CD4-positive, alpha-beta T cell treated with Interleukin-17A for 1 hour (primary cell): Measurements from ENCODE around the gene CPNE9.

Experiments used
- DNase-seq: peaks from one replicate; pipeline ENCODE4 v3.0.0-alpha.2; 2020

Gene CPNE9

GRCh38 chr3:9687514-9687913 lies 16.1 kb upstream of the CPNE9 start:
- DNase-seq: no peak

DNA sequence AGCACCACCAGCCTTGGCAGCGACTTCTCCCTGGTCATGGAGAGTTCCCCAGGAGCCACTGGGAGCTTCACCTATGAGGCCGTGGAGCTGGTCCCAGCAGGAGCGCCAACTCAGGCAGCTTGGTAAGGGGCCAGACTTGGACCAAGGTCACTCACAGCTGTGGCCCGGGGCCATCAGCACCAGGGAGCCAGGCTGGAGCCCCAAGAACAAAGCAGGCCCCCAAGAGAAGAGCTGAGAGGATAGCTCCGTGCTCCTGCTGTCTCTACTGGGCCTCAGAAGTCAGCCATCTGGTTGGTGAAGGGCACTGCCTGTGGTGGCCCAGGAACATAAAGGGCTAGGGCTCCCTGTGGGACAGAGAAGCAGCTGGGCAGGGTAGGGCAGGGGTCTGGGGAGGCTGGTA lies 14.7 kb upstream of the CPNE9 start:
- no peak for DNase-seq

DNA sequence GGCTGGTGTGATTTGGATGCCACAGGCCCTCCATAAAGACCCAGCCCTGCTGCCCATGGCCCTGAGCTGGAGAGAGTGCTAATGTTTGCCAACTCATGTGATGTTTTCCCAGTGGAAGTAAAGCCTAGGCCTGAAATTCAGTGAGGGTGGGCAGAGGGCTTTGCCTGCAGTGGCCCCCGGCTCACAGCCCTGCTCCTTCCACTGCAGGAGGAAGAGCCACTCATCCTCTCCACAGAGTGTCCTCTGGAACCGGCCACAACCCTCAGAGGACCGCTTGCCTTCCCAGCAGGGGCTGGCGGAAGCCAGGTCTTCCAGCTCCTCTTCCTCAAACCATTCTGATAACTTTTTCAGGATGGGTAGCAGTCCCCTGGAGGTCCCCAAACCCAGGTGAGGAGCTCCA lies 13.9 kb upstream of the CPNE9 start:
- no peak for DNase-seq

DNA sequence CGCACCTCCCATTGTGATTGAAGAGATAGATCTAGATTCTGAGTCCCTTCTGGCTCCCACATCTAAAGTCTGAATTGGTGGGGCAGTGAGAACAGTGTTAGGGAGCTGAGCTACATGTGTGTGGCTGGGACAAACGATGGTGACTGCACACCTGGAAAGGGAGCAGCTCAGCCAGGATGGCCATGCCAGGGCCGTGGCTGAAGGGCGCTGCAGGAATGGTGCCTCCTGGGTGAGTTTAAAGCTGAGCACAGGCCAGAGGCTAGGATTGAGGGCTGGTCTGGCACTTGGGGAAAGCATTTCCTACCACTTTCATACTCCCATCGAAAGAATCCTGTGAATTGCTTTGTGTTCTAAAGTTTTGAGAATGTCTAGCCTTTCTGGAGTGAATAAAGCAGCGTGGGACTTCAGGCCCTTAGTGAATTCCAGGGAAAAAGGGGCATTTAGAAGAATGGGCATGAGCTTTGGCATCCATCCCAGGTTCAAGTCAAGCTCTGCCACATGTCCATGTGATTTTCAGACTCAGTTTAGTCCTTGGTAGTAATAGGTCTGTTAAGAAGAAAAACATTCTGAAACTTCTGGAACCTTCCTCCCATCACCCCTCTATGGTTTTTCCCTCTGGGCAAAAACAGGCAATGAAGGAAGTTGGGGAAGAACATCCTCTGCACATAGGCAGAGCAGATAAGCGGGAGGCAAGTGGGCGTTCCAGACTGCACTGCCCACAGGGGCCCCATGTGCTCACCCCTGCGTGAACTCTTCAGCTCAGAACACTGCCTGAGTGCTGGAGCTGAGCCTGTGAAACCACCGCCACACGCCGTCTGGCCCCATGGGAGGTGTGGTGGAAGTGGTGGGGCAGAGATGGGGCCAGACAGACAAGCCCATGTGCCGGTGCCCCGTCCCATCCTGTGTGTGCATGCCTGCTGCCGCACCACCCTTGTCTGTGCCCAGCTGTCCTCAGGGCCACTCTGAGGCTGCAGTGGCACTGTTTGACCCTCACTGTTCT lies 12.9 kb upstream of the CPNE9 start:
- DNase-seq: no peak

GRCh38 chr3:9691636-9692035 lies 12.0 kb upstream of the CPNE9 start:
- no peak for DNase-seq

GRCh38 chr3:9692416-9692815 lies 11.2 kb upstream of the CPNE9 start:
- DNase-seq: no peak

DNA sequence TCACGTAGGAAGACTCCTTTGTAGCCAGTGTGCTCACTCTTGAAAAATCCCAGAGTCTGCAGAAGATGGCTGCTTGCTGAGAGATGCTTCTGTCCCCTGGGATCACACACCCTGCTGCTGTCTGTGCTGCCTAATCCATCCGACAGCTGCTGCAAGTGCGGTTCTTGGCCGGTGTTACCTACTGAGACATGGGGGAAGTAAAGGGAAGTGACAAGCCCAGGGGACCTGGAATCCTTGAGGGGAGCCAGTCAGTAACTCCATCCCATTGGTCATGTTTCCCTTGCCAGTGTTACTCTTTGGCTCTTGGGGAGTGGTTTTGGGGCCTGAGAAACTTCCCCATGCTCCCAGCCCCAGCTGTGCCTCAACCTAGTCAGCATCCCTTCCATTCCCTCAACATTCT lies 8.3 kb upstream of the CPNE9 start:
- DNase-seq: no peak

DNA sequence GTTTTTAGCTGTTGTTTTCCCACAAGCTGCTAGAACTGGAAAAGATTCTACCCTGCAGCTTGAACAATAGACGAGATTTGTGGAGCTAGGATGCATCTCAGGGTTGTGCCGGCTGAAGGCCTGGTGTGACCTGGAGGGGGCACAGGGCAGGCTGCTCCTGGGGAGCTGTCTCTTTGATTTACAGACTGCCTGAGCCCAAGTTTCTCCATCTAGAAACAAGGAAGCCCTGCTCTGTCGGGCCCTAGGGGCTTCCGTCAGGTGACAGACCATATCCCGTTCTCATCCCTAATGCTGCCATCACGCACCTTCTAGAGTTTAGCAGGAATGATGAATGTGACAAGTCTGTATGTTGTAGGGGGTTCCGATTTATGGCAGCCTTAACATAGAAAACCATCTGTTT lies 7.9 kb upstream of the CPNE9 start:
- no peak for DNase-seq

DNA sequence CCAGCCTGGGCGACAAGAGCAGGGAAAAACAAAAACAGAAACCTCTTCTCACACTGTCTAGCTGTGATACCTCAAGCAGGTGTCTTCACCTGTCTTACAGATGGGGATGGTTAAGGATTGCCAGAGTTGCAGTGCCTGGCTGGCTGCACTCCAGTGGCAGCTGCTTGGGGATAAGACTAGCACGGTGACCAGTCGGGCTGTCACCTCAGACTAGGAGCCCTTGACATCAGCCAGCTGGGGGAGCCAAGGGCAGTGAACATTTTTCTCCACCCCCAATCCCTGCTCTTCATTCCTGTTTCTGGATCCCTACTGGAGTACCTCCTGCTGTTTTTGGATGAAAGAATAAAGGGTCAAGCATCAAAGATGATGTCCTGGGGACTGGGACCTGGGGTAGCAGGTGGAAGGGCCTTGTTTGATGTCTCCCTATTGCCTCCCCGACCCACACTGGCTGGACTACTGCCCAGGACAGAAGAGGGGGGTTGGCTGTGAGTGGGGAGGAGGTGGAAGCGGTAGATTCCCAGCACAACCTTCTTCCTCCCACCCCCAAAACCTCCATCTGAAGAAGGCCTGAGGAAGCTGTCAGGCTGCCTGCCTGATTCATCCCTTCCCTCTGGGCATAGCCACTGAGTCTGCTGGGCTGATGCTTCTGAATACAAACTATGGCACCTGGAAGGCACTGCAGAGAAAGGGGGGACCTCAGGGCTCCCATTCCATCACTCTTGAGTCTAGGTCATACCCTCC lies 7.0 kb upstream of the CPNE9 start:
- no peak for DNase-seq

- no peak for DNase-seq
Measured at GRCh38 chr3:9697892-9698291, 5.7 kb upstream of the CPNE9 start.

- DNase-seq: no peak
Measured at GRCh38 chr3:9698293-9698692, 5.3 kb upstream of the CPNE9 start.

DNA sequence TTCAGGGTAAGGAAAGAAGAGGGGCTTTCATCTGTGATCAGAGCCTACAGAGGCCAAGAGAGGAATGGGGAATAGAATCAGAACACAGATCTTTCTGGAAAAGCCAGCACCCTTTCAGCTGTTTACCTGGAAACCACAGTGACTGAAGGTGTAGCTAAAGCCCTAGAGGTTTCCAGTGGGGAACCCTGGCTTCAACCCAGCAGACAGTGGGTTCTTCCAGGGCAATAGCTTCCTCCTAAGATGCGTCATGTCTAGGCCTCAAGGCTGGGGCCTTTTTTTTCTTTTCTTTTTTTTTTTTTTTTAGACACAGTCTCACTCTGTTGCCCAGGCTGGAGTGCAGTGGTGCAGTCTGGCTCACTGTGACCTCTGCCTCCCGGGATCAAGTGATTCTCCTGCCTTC lies 3.1 kb upstream of the CPNE9 start:
- no peak for DNase-seq

GRCh38 chr3:9701006-9701405 lies 2.6 kb upstream of the CPNE9 start:
- DNase-seq: no peak

- DNase-seq: no peak
Measured at GRCh38 chr3:9701711-9702110, 1.9 kb upstream of the CPNE9 start.

- no peak for DNase-seq
Measured at GRCh38 chr3:9703240-9703639, 393 bp upstream of the CPNE9 start.

DNA sequence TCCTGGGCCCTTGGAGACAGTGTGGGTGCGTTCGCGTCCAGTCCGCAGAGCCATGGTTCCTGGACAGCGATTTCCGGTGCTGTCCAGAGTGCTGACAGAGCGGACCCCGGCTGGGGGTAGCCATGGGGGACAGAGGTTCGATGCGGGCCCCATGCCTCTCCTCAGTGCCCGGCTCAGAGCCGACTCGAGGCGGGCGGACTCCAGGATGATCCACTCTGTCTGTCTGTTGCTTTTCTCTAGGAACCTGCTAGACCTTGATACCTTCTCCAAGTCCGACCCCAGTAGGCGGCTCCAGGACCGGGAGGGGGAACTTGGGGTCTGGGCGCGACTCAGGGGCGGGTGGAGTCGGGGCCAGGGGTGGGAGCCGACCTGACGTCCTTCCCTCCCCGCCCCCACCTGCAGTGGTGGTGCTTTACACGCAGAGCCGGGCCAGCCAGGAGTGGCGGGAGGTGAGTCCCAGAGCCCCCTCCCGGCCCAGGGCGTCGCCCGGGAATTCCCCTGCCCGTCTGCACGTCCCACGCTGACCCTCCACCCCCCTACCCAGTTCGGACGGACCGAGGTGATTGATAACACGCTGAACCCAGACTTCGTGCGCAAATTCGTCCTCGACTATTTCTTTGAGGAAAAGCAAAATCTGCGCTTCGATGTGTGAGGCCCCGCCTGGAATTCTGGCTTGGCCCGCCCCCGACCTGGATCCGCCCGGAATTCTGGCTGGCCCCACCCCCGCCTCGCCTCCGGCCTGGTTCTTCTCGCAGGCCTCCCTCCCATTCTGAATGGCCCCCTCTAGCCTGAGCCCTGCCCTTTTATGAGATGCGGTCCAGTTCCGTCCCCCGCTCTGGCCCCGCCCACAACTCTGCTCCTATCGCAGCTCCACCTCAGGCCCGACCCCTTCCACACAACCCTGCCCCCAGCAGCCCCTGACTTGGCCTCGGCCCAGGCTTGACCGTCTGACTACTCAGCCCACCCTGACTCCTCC lies 1.0 kb downstream of the CPNE9 start:
- DNase-seq: peak; percentile 6

DNA sequence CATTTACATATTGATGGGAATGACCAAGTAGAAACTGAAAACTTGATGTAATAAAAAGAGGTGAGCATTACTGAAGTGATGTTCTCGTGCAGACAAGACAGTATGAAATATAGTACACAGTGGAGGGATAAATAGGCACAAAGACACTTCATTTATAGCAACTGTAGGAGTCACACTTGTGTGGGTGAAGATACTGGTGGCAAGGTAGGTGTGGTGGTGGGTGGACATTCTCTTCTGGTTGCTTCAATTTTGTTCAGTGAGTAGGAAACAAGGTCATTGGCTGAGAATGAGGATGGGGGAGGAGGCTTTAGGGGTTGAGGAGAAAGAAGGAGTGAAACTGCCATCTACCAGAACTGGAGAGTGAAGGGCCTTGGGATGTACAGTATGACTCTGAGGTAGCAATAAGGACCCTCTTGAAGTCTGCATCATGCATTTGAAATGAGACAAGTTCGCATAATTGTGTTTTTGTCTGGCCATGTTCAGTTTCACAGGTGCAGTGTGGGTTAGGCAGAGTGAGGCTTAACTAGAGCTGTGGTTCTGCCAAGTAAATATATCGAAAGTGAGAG lies 6.6 kb downstream of the CPNE9 start:
- no peak for DNase-seq

- DNase-seq: no peak
Measured at GRCh38 chr3:9712415-9712814, 8.8 kb downstream of the CPNE9 start.

DNA sequence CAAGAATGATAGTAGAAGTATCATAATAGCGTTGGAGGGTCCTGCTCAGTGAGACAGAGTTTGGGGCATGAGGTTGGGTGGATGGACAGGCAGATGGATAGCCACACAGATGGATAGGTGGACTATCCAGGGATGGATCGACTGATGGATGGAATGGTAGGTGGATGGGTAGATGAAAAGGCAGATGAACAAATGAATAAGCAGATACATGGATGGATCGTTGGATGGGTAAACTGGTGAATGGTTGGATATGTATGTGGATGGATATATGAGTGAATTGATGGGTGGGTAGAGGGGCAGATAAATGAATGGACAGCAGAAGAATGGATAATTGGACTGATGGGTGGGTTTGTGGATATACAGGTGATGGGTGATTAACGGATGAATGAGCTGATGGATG lies 9.5 kb downstream of the CPNE9 start:
- DNase-seq: no peak

DNA sequence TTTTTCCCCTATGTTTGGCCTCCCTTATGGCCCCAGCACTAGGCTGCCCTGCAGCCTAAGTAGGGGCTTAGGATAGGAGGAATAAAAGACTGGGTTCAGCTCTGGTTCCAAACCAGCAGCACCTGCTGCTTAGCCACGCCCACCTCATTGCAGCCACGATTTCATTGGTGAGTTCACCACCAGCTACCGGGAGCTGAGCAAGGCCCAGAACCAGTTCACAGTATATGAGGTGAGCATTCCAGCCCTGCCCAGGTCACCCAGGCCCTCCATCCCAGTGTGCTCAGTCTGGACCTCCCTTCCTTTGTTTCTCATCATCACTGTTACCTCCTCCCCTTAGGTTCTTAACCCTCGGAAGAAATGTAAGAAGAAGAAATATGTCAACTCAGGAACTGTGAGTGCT lies 11.5 kb downstream of the CPNE9 start:
- DNase-seq: no peak

DNA sequence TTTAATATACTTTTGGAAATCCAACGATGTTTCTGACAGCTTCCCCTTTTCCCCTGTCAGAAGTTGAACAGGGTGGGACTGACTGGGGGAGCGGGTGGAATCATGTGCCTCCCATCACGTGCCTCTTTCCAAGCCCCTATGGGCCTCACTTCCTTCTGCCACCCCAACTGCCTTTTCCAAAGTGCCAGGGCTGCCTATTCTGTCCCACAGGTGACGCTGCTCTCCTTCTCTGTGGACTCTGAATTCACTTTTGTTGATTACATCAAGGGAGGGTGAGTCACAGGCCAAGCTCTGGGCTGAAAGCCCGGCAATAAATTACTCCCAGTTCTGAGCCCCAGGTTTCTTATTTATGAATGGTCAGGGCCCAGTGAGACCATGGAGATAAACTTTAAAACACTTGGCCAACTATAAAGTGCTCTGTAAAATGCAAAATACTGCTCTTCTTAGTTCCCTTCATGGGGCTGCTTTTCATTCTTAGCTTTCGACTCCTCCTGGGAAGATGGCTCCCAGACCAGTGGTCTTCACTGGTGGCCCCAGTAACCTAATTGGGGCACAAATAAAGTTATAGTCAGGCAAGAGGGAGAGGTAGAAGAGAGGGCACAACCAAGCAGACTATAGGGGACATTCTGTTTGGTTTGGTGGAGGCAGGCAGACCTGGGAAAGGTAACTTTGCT lies 12.3 kb downstream of the CPNE9 start:
- peak; percentile 43 for DNase-seq
